SIG-M5 treated with dmso at 0.1 percent for 504 hours (cell line): ENCODE data around the gene SEPTIN8.

Experiments used
- DNase-seq: peaks from one replicate; lab custom pipeline; 2025; ENCODE audit not compliant: unreplicated experiment; lab: John Stamatoyannopoulos, UW

The SEPTIN8 gene

DNA sequence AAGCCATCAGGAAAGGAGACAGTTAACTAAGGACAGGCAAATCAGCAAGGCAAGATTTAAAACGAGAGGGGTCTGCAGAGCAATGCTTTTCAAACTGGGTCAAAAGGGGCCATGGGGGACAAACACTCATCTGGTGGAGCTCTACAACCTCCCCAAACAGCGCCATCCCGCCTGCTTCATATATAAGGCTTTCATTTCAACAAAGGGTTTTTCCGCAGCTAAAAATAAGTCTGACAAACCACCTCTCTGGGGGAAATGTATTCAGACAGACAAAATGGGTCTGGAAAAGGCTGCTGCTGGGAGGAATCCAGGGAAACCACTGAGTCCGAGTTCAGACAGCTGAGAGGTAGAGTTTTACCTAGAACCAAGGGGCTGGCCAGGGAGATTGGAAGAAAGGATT is 8.3 kb upstream of the SEPTIN8 start:
- DNase-seq, result no peak

DNA sequence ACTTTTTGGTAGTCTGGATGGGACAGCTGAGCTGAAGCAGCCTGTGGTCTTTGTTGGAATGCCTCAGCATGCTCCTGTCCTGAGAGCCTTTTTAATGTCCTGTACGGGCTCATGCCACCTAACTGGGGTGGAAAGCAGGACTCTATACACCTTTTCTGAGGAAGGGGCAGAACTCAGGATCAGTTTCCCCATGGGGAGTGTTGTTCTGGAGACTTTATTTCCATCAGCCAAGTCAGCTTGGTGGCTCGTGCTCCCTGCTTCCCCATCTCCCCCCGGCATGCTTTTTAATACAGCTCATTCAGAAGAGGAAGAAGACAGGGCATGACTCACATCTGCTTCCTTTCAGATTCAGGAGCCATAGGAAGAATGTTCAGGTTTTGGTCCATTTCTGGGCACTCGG is 5.1 kb upstream of the SEPTIN8 start:
- peak; percentile 67 for DNase-seq

DNA sequence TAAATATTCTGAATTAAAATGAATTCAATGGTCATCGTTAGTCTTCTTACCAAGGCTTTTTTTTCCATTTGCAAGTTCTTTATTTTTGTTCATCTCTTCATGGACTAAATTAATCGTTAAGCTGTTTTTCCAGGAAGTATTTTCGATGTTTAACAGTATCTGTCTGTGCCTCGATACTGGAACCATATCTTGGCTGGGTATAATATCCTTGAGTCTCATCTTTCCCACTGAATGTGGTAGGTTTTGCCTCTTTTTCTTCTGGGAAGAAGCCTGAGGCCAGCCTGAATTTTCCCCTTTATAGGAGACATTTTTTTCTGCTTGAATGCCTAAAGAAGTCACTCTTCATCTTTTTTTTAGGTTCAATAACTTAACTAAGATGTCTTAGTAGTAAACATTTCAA is 4.0 kb upstream of the SEPTIN8 start:
- DNase-seq, result no peak

DNA sequence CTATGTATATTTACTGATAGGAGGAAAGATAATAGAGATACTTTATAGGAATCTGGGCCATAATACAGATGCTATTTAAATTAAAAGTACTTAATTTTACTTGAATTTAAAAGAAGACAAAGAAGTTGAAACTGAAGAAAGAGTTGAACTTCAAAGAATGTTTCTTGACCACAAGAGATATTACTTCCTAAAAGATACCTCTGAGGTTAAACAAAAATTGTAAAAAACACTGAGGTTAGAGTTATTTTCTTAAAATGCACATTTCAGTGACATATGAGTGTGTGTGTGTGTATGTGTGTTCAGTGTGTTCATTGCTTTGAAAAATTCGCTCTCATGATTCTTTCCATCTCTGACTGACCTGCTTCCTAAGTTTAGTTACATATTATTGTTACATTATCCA is 3.5 kb upstream of the SEPTIN8 start:
- DNase-seq, result no peak

DNA sequence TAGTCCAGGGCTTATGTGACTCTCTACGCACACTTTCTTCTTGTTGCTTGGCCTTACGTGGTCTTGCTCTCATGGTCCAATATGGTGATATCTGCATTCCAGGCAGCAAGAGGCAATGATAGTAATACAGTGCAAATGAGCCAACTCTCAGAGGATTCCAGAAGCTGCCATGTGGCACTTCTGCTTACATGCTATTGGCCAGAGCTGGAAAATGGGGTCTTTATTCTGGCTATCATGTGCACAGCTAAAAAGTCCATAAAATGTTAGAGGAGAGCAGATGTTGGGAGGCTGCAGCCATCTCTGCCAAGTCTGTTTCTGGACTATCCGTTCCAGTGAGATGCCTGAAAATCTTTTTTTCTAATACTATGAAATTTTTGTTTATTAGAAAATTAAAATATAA is 2.9 kb upstream of the SEPTIN8 start:
- no peak for DNase-seq

DNA sequence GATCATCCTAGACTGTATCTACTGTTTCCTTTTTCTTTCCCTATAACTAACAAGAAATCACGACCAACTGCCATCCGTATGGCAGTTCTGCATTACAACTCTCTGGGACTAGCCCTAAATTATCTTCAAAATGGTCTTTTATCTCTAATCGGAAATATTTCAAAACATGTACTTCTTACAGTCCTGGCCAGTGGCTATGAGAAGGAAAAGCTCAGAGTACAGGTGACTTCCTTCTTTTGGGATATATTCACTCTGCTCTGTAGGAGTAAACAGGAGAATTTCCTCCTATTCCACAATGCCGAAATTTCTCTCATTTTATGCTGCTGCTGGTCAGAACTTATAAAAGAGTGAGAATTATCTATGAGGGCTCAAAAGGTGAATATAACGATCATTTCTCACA is 1.8 kb upstream of the SEPTIN8 start:
- no peak for DNase-seq

DNA sequence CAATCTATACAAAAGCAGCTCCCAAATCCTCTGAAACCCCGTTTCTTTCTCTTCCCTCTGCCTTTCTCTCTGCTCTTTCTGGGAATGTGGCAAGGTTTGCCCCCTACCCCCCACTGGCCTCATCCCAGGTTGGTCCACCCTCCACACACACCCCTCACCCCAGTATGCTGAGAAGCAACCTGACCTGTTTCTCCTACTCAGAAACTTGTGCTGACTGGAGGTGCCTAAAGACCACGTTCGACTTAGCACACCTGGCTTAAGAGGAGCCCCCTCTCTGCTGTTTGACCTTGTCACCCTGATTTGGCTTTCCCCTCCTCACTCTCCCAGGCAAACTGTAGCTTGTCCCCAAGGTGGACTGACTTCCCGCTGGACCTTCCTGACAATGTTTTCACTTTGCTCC is 1.1 kb upstream of the SEPTIN8 start:
- no peak for DNase-seq

DNA sequence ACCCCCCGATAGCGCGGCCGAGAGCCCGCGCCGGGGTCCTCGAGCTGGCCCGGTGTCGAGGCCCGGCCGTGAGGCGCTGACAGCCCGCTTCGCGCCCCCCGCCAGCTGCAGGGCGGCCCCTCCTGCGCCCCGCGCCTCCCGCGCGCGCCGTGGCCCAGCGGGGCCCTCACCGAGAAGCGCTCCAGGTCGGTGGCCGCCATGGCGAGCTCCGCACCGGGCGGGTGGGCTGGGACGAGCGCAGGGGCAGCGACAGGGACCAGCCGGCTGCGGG is 166 bp downstream of the SEPTIN8 start:
- DNase-seq, result no peak

DNA sequence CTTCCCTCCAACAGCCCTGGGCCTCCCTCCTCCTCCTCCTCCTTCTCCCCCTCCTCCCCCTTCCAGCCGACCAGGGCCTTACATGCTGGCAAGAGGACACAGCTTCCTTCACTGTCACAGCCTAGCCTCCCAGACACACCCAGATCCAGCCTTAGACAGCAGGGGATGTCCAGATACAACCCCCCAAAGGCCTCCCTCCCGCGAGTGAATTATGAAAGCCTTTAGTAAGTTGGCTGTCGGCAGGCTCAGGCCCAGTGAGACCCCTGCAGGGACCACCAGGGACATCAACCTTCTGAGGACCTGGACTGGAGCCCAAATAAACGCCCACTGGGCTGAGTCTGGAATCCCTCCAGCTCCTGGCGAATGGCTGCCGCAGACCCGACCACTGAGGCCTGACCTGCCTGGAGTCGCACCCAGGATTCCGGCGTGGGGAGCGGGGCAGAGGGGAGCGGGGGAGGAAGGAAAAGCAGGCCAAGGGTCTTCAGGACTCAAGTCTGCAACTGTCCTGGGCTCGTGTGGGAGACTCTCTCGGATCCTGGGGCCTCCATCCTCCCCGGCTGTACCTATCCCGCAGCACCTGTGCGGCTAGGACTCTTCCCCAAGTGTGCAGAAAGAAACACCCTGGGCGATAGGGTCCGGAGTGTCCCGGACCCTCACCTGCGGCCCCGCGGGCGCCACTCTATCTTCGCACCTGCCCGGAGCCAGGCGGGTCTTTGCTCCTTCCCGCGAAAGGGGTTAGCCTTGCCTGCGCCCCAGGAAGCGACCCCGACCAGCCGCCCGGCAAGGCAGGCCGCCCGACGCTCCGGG is 705 bp downstream of the SEPTIN8 start:
- no peak for DNase-seq

DNA sequence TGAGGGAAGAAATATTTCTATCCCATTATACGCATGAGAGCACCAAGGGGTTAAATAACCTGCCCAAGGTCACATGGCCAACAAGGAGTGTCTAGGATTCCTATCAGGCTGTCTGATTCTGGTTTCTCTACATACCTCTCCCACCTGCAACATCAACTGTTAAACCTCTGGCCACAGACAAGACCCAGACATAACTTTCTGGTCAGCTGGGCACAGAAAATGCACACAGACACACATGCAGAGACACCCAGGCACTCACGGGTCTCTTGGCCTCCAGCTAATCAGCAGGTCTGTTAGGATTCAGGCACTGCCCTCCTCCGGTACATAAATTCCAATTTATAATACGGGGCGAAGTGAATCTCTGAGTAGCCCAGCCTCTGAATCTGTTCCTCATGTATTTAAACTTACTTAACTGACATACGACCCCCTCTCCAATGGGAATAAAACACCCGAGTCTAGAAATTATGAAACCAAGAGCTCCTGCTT is 1.5 kb downstream of the SEPTIN8 start:
- DNase-seq, result no peak

DNA sequence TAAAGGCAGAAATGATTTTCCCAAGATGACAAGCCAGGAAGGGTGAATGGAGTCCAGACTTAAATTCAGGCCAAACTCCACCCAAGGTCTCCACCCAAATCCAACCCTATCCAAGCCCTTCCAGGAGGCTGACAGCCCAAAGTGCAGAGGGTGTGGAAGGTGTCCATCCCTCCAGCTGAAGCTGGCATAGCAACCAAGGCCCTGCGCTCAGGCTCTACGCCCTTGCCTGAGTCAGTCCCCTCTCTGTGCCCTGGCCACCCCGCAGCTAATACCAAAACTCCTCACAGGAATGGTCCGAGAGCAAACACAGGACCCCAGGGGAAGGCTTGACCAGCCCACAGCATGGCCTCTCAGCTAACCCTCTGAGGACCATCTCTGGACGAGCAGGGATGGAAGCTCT is 2.1 kb downstream of the SEPTIN8 start:
- no peak for DNase-seq

DNA sequence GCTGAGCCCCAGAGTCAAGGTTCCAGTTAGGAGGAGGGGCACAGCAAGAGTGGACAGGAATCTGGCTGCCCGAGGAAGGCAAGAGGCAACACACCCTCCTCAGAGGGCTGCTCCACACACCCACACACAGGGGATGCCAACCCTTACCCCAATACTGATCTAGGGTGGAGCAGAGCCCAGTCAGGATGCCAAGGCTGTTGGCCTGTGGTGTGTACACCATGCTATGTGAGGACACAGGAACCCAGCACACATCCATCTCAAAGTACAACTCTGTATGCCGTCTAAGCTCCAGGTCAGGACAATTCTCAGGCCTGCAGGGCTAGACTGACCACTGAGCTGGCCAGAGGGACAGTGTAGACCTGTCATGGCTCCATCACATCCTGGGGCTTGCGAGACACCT is 2.6 kb downstream of the SEPTIN8 start:
- DNase-seq, result no peak

DNA sequence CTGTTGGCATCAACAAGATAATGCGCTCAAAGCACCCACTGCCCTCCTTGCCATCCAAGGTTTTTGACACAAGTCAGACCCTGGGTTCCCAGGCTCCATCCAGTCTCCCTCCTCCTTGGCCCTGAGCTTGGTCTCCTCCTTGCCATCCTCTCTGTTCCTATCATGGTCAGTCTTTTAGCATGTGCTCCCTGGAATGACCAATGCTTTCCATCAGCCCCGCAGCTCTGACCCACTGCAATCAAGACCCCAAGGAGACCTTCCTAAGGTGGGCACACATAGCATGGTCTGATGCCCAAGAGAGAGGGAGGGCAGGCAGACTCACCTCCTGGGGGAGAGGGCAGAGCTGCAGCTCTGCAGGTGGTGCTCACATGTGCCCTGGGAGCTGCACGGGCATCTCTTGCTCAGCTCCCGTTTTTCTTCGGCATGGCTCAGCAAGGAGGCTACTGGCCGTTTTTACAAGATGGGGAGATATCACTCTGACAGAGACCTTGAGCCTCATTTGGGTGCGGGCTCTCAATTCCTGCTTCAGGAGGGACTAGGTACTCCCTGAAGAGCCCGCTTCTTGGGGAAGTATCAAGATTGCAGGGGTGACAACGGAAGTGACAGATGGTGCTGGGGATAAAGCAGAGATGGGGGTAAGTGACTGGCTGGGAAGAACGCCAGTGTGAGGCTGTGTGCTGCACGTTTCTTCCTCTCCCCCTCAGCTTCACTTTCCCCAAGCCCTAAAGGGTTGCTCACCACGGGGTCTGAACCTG is 3.3 kb downstream of the SEPTIN8 start:
- DNase-seq, result no peak

DNA sequence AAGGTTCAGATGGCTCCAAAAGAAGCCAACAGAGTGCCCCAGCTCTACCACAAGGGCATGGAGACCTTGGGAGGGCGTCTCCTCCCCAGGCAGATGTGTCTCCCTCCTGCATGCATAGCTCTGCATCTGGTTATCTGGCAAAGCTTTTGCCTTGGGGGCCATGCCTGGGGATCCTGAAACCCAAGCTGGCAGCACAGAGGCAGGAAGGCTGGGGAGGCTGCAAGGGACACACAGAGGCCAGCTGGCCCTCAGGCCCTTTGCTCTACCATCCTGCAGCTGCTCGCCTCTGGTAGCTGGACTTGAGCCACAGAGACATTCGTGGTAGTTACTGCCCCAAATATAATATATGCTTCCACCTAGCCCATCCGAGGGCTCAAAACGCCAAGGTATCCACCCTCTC is 3.9 kb downstream of the SEPTIN8 start:
- DNase-seq, result no peak

DNA sequence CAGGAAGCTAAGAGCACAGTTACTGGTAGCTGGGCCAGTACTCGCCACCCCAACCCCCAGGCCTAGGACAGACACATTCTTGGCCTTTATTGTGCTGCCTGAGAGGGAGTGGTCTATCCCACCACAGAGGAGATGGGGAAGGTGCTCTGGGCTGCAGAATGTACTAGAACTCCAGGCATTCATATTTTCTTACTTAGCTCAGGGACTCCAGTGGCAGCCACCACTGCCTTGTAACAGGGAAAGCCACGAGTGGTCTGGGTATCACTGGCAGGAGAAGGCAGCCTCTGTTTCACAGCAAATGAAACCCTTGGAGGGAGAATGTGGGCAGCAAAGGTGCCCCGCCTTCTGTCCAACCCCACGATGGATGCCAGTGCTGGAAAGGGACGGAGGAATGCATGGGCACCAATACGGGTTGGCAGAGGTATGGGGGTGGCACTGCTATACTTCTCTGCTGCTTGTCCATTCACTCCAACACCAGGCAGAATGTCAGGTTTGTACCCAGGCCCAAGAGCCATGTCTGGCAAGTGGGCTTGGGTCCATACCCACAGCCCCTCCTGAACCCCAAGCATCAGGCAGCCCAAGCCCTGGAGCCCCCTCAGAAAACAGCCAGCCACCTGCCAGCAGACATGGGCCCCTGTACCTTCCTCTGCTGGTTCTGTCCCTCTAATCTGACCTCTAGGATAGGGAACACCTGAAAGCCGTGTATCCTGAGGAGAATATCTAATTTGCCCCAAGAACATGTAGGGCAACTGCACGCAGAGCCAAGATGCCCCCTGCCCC is 4.6 kb downstream of the SEPTIN8 start:
- DNase-seq, result no peak

DNA sequence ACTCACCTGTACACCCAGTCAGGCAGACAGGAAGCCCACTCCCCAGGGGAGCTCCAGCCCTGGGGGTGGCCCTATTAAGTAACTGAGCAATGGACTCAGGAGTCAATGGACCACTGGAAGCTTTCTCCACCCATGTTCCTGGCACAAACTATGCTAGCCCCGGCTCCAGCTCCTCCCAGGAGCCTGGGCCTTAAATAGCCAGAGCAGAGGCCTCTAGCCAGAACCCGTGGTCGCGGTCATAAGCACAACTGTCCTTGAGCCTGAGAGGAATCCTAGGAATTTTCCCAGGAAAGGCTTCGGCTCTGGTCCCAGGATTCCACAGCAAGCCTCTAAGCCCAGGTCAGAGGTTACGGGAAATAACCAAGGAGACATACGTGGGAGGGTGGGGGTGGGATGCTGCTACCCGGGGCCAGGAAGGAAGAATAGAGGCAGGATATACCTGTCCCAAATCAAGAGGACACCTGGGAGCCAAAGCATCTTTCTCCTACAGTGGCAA is 5.5 kb downstream of the SEPTIN8 start:
- no peak for DNase-seq

DNA sequence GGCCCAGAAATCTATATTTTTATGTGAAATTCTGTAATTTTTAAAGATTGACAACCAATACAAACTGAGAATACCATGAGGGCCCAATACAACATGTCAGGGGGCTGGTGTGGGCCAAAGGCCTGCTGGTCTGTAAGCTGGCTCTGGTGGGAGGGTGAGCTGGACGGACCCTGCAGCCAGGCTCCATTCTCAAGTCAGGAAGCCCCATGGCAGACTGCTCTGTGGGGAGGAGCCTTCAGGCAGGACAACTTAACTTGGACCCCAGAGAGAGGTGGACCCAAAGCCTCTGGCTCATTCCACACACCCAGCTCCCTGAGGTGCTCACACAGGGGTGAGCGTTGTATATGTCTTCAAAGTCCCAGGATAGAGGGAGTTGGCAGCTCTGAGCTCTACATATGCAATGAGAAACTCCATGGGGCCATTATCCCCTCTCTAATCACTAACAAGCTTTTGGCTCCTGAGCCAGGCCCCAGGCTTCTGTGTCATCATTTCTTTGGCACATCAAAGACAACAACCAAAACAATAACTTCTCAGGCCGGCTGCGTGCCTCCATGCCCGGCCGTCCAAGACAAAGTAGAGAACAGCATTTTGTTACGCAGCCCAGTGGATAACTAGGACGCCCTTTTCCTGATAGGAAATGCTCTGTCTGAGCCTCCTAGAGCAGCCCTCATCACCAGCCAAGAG is 6.4 kb downstream of the SEPTIN8 start:
- no peak for DNase-seq

DNA sequence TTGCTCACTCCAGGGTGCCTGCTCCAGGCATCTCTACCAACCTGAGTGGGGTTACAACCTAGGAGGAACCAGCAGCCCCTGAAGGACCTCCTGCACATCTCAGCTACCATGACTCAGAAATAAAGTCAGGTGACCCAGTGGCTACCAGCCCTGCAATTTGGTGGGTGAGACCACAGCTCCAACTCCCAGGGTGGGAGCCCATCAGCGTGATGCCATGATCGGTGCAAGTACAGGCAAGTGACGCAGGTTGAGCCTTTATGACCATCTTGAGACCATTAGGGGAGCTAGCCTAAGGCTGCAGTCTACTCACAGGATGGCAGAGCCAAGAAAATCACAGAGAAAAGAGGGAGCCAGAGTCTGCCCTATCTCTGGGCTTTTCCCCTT is 8.6 kb downstream of the SEPTIN8 start:
- no peak for DNase-seq

DNA sequence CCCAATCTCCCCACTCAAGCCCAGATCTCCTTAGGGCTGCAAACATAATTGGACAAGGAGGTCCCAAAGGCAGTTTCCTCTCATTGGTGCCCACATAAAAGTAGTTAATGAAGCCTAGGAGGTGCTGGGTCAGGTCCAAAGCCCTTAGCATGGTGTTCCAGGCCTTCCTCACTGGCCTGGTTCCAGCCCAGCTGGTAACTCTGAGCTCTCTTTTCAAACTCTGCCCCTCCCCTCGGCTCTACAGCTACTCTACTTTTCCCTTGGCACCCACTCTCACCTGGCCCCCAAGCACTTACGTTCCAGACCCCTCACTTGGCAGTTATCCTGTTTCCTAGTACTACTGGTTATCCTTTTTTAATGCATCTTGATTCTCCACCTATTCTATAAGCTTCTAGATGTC is 9.9 kb downstream of the SEPTIN8 start:
- no peak for DNase-seq

DNA sequence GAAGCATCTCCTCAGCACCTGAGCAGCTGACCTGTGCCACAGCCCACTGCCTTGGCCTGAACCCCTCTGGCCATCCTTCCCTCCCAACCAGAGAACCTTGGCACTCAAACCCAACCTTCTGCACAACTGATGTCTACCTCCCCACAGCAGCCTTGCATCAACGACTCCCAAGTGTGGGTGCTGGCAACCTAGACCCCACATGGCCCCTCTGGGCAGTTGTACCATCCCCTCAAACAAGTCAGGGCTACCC is 10.3 kb downstream of the SEPTIN8 start:
- DNase-seq, result no peak

DNA sequence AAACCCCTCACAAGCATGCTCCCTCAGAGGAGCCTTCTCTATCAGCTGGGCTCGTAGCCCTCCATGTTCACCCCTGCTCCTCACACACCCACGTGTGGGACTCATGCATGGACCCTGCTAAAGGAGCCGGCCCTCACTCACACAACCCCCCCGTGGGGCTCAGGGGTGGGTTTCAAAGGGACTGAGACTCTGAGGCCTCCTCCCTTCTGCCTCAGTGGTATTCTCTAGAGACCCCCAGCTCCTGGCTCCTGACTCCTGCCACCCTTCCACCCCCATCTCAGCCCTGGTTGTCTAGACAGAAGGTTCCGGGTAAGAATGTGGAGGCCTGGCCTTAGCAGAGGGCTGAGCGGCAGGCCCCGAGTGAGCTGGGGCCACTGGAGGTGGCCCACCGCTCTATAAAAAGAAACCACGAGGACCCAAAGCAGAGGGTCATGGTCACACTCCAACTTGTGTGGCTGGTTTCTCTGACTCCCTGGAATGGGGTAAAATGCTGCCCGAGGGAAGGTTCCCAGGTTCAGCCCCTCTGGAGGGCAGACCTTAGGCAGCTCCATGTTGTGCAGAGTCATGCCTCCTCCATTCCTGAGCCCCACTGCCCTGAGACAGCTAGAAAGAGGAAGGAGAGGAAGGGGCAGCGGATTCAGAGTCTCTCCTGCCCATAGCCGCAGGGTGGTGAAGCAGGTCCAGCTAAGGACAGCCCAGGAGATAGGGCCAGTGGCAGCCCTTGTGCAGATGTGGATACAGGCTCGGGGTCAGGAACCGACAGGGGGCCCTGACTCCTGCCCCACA is 10.8 kb downstream of the SEPTIN8 start:
- no peak for DNase-seq
